Activated naive CD8-positive, alpha-beta T cell treated with anti-CD3 and anti-CD28 coated beads, Interleukin-2, amount 50 U/mL, for 16 hours (primary cell): ENCODE results near the gene RBMS1.

ENCODE experiments used
- DNase-seq: peaks from one replicate; pipeline ENCODE4 v3.0.0-alpha.2; 2020; ENCODE audit warnings: low read depth, low spot score

Gene RBMS1

DNA sequence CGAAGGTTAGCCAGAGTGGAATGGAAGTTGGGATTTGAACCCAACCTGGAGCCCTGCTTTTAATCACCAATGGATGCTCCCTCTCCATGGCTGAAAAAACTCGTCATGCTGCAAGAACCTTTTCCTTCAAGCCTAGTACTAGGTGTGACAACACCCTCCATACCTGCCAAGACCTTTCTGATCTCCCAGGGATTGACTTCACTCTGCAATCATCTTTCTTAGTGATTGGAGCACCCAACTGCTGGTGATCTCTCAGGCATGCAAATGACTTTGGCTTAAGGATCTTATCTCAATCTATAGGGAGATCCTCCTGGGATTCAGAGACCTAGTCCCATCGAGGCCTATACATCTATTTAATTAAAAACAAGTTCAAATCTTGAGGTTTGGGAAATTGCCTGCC lies 270.0 kb downstream of the RBMS1 start:
- no peak for DNase-seq

- DNase-seq, result no peak
These were observed 270.9 kb downstream of the RBMS1 start for GRCh38 chr2:160222546-160223283.
